Loucy (cell line): ENCODE data around the gene ZNF146.

Experiments
- CTCF ChIP-seq: fragments of 200-600 bp; sonication (generic); conservative IDR thresholded peaks from 2 replicates; pipeline ENCODE4 v1.5.1; 2014; ENCODE audit warnings: mild to moderate bottlenecking, antibody characterized with exemption, low read length
- EZH2phosphoT487 ChIP-seq: fragments of 200-600 bp; IDR thresholded peaks from 2 replicates; pipeline ENCODE4 v1.6.1; 2018; ENCODE audit warnings: antibody characterized with exemption, mild to moderate bottlenecking, moderate library complexity, borderline replicate concordance

- TF ChIP-seq CTCF (no peak), EZH2phosphoT487 (no peak)
These were observed 13.2 kb upstream of the ZNF146 start for GRCh38 chr19:36201684-36202083.
